ENCODE data around the gene KCNE2.

KCNE2 gene

GRCh38 chr21:34363733-34364132 lies at the start of gene KCNE2:
KCNE2 (plus strand) TSS chr21:34364006; CDS start chr21:34370479, 6,473 bp downstream.
- no peak for FAIRE-seq
- TF ChIP-seq CTCF (IDR thresholded peaks at IDR 0.05; ENCODE audit: insufficient read depth, missing control alignments): no peak

GRCh38 chr21:34319585-34319984 lies 44.2 kb upstream of the KCNE2 start:
- no peak for FAIRE-seq
- TF ChIP-seq CTCF (IDR thresholded peaks at IDR 0.05; ENCODE audit: insufficient read depth, missing control alignments): no peak

More at GRCh38 chr21:34363733-34364132, at the start of gene KCNE2:
- DNase-seq (ENCODE audit: insufficient read length, low spot score): no peak

GRCh38 chr21:34320011-34320410 lies 43.8 kb upstream of the KCNE2 start:
- DNase-seq (ENCODE audit: insufficient read length, low spot score) (no peak), FAIRE-seq (no peak)
- no peak for TF ChIP-seq CTCF (IDR thresholded peaks at IDR 0.05; ENCODE audit: insufficient read depth, missing control alignments)

More at GRCh38 chr21:34319585-34319984, 44.2 kb upstream of the KCNE2 start:
- DNase-seq (ENCODE audit: insufficient read length, low spot score): no peak

GRCh38 chr21:34330055-34330454 lies 33.8 kb upstream of the KCNE2 start:
- no peak for TF ChIP-seq CTCF (IDR thresholded peaks at IDR 0.05; ENCODE audit: insufficient read depth, missing control alignments)
- no peak for DNase-seq (ENCODE audit: insufficient read length, low spot score)
- no peak for FAIRE-seq

GRCh38 chr21:34331726-34332125 lies 32.1 kb upstream of the KCNE2 start:
- no peak for DNase-seq (ENCODE audit: insufficient read length, low spot score)
- no peak for FAIRE-seq
- no peak for TF ChIP-seq CTCF (IDR thresholded peaks at IDR 0.05; ENCODE audit: insufficient read depth, missing control alignments)

- no peak for DNase-seq (ENCODE audit: insufficient read length, low spot score)
- no peak for FAIRE-seq
- TF ChIP-seq CTCF (IDR thresholded peaks at IDR 0.05; ENCODE audit: insufficient read depth, missing control alignments): no peak
These were observed 31.5 kb upstream of the KCNE2 start for GRCh38 chr21:34332347-34332746.

GRCh38 chr21:34333121-34333739 lies 30.6 kb upstream of the KCNE2 start:
- DNase-seq (ENCODE audit: insufficient read length, low spot score): no peak
- TF ChIP-seq CTCF (IDR thresholded peaks at IDR 0.05; ENCODE audit: insufficient read depth, missing control alignments): no peak
- no peak for FAIRE-seq
